MM.1S (cell line): ENCODE data around the gene CADPS.

Experiments
- EZH2 ChIP-seq: fragments of 300-600 bp; sonication (generic); optimal IDR thresholded peaks from 2 replicates; pipeline ENCODE3; 2017; ENCODE audit warnings: low read depth, mild to moderate bottlenecking, antibody characterized with exemption, low read length, mixed read lengths
- TF ChIP-seq, protein P1 (sequence below): fragments of 300-600 bp; sonication (generic); IDR thresholded peaks from 2 replicates; pipeline ENCODE4 v1.5.1; 2016; ENCODE audit warnings: antibody characterized with exemption, low read length, mixed read lengths

DNA sequence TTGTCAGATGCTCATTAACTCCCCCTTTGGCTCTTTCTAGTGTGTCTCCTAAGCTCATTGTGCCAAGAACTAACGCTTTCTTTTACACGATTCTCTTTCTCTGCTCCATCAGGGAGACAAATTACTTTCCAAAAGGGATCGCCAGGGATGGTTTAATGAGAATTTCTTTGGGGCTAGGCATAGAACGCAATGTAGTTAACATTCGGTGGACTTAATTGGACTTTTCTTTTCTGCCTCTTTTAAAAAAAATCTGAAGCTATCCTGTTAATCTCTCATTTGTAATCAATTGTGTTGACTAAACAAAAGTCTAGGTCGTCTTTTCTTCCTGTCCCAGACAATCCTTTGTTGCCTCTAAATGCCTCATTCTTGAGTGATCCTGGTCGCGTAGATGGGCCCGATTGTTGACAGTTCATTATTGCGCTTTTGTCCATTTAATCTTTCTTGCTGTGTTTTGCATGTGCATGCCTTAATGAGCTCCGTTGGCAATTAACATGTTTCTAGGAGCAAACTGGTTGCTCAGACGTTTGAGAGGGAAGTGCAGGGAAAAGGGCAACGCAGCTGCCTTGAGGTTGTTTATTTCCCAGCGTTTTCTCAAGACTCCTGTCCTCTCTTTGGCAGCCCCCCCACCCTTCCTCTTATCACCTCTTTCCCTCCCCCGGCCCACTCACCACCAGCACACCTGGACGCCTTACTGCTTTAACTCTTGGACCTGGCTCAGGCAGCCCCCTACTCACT, 509.7 kb downstream of the CADPS start:
- TF ChIP-seq, protein P1, sequence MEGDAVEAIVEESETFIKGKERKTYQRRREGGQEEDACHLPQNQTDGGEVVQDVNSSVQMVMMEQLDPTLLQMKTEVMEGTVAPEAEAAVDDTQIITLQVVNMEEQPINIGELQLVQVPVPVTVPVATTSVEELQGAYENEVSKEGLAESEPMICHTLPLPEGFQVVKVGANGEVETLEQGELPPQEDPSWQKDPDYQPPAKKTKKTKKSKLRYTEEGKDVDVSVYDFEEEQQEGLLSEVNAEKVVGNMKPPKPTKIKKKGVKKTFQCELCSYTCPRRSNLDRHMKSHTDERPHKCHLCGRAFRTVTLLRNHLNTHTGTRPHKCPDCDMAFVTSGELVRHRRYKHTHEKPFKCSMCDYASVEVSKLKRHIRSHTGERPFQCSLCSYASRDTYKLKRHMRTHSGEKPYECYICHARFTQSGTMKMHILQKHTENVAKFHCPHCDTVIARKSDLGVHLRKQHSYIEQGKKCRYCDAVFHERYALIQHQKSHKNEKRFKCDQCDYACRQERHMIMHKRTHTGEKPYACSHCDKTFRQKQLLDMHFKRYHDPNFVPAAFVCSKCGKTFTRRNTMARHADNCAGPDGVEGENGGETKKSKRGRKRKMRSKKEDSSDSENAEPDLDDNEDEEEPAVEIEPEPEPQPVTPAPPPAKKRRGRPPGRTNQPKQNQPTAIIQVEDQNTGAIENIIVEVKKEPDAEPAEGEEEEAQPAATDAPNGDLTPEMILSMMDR: no peak
- no peak for TF ChIP-seq EZH2
